ENCODE measurements around the gene KCNK13. TPM values are rescaled to one million over a fixed set of nuclear protein-coding genes. Genes with fewer than 3 reads are reported as not detected.

KCNK13 gene
- total RNA-seq, 120 experiments from 2014 or later, result 0.60 to 4.1 (median 1.4) TPM

Other genes with a start within 250 kb of the KCNK13 start
- 10 to 100 TPM in 85 of 120 experiments, 1 to 10 TPM in 35; 6.1 to 28.8 (median 11.4) TPM for gene EFCAB11, start 107.3 kb upstream of the KCNK13 start, total RNA-seq
- 10 to 100 TPM in 118 of 120 experiments, 1 to 10 TPM in 2; 8.3 to 27.8 (median 17.5) TPM for gene TDP1, start 106.1 kb upstream of the KCNK13 start, total RNA-seq
- 100 to 1,000 TPM in 9 of 120 experiments, 10 to 100 TPM in 111; 46.1 to 111 (median 79.9) TPM for gene PSMC1, start 194.6 kb downstream of the KCNK13 start, total RNA-seq